Measurements from ENCODE around the gene UBE2E2.

GRCh38 chr3:23248594-23249131 lies 45.5 kb downstream of the UBE2E2 start:
- no peak for TF ChIP-seq ZNF302 (tag by site-specific recombination; IDR thresholded peaks at IDR 0.05; ENCODE audit: low read depth)
- TF ChIP-seq ZBTB11 (tag by site-specific recombination; conservative IDR thresholded peaks at IDR 0.05; ENCODE audit: low read depth): no peak

Data from HEK293 (cell line).